ENCODE measurements around the gene ZMYND19.

GRCh38 chr9:137582286-137582860, 7.9 kb downstream of the ZMYND19 start:
- TF ChIP-seq CTCF (conservative IDR thresholded peaks at IDR 0.05; ENCODE audit: low read length), result peak; percentile 68
- no peak for TF ChIP-seq EZH2phosphoT487 (IDR thresholded peaks at IDR 0.05; ENCODE audit: borderline replicate concordance)

Data from Loucy (cell line).